ENCODE data around the gene FTSJ1.
A peak's percentile ranks its signal among the peaks of the same experiment; 100 is the strongest.

FTSJ1 gene

DNA sequence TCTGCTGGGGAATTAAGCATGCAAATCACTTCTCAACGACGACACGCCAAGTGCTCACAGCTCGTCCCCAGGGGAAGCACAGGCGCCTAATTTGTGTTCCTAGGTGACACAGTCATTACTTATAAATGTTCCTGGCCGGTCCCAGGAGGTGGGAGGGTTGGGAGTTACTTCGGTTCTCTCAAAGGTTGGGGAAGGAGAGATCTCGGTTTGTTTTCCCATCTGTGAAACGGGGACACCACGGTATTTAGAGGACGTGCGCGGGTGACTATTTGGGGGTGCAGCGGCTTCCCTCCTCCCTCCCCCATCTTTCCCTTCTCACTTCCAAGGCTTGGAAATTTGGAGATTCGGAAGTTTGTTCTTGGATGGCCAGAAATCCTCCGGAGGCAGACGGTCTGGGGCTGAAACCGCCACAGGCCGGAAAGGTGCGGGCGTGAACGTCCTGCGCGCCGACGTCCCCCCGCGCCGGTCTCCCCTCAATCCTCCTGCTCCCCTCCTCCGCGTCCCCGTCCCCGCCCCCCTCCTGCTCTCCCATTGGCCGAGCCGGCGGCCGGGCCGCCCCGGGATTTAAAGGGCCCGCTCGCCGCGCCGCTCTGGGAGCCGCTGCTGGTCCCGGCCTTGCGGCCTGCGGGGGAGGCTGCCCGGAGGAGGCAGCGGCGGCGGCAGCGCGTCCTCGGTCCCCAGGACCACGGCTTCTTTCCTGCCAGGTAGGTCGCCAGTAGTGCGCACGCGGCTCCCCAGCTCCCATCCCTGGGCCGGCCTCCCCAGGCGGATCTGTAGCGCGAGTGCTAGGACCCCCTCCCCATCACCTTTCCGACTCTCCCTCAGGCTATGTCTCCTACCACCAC is 32.6 kb downstream of the FTSJ1 start, which contains the start of gene PORCN:
Gene PORCN, plus strand, starts transcription at position 593 of the 845 bp plus-strand sequence. CDS start 829 bp downstream, outside the sequence.
- Histone ChIP-seq H3K4me3 (ENCODE audit: control insufficient read depth in 1 of 7, extremely low read depth in 1 of 7, insufficient read depth in 4 of 7, low read depth in 2 of 7, low read length in 6 of 7) (peak within 1 kb of the TSS; percentile 38 to 86 (median 73)), H3K27ac (ENCODE audit: insufficient read depth in 1 of 2, low read depth in 1 of 2, low read length in 2 of 2, poor library complexity in 1 of 2, severe bottlenecking in 2 of 2) (peak within 1 kb of the TSS in 1 of 2 experiments; percentile 71), H3K27me3 (replicated peaks in 2 of 5; ENCODE audit: control insufficient read depth in 4 of 5, insufficient read depth in 5 of 5, low read length in 4 of 5) (peaks cover 0 to 3% (median 0%) of the 10 kb centered on the region in 5 experiments), H3K36me3 (ENCODE audit: control insufficient read depth in 4 of 4, insufficient read depth in 4 of 4, low read length in 3 of 4) (no peaks in the 10 kb centered on the region), H3K9me3 (ENCODE audit: control extremely low read depth in 1 of 5, control insufficient read depth in 4 of 5, insufficient read depth in 2 of 5, low read depth in 1 of 5, low read length in 4 of 5) (peaks cover 0 to 3% (median 0%) of the 10 kb centered on the region in 5 experiments), H3K4me1 (ENCODE audit: control extremely low read depth in 1 of 4, control insufficient read depth in 4 of 4, insufficient read depth in 4 of 4, low read length in 3 of 4) (peaks cover 0 to 12% (median 0%) of the 10 kb centered on the region in 4 experiments)
- WGBS (ENCODE audit: insufficient coverage), result 39% methylated on average over 49 of the region's 65 CpGs
- peak; percentile 54 to 79 (median 71) for DNase-seq
- CTCF ChIA-PET, result interaction anchor here (1.5 kb wide), 1 partner anchor 31 kb away, joined by 3 read pairs; the partner anchor contains the start of gene TBC1D25
- POLR2A ChIA-PET, result no interaction called here

DNA sequence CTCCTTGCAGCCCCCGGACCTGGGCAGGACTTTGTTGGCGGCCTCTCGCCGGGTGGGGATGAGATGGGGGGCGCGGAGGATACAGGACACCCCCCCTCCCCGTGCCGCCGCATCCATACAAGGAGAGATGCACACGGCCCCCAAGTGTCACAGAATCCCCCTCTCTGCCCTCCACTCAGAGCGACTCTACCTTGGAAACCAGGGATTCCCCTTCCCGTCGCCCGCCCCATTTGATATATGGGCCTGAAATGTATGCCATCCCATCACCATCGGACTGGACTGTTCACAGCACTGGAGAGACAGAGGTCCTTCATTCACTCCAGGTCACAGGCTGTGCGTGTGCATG is 33.2 kb downstream of the FTSJ1 start:
- WGBS (ENCODE audit: insufficient coverage), result 33% methylated on average over 8 of the region's 16 CpGs
- Histone ChIP-seq H3K27me3 (replicated peaks in 2 of 5; ENCODE audit: control insufficient read depth in 4 of 5, insufficient read depth in 5 of 5, low read length in 4 of 5) (peaks cover 0 to 3% (median 0%) of the 10 kb centered on the region in 5 experiments), H3K9me3 (ENCODE audit: control extremely low read depth in 1 of 5, control insufficient read depth in 4 of 5, insufficient read depth in 2 of 5, low read depth in 1 of 5, low read length in 4 of 5) (peaks cover 0 to 3% (median 0%) of the 10 kb centered on the region in 5 experiments), H3K36me3 (ENCODE audit: control insufficient read depth in 4 of 4, insufficient read depth in 4 of 4, low read length in 3 of 4) (peaks cover 0 to 3% (median 0%) of the 10 kb centered on the region in 4 experiments), H3K4me3 (ENCODE audit: control insufficient read depth in 1 of 7, extremely low read depth in 1 of 7, insufficient read depth in 4 of 7, low read depth in 2 of 7, low read length in 6 of 7) (peak overlapping the region; percentile 38 to 86 (median 73)), H3K27ac (ENCODE audit: insufficient read depth in 1 of 2, low read depth in 1 of 2, low read length in 2 of 2, poor library complexity in 1 of 2, severe bottlenecking in 2 of 2) (peak overlapping the region in 1 of 2 experiments; percentile 58), H3K4me1 (ENCODE audit: control extremely low read depth in 1 of 4, control insufficient read depth in 4 of 4, insufficient read depth in 4 of 4, low read length in 3 of 4) (peaks cover 0 to 12% (median 0%) of the 10 kb centered on the region in 4 experiments)
- ChIA-PET CTCF (no interaction called here), POLR2A (no interaction called here)
- peak in 1 of 3 donors; percentile 20 for DNase-seq

DNA sequence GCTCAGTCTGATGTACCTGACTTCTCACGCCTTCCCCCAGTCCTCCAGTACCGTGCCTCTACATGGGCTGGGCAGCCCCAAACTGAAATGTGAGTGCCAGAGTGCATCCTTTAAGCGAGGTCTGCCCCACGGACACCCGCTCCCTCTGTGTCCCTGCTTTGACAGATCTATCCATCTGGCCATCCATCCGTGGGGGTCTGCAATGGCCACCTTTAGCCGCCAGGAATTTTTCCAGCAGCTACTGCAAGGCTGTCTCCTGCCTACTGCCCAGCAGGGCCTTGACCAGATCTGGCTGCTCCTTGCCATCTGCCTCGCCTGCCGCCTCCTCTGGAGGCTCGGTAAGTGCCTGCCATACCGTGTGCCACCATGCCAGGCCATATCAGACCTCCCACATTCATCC is 33.6 kb downstream of the FTSJ1 start:
- H3K27ac ChIP-seq (ENCODE audit: insufficient read depth in 1 of 2, low read depth in 1 of 2, low read length in 2 of 2, poor library complexity in 1 of 2, severe bottlenecking in 2 of 2), result no peak overlapping the region
- ChIA-PET CTCF (no interaction called here), POLR2A (no interaction called here)
- H3K4me1 ChIP-seq (ENCODE audit: control extremely low read depth in 1 of 4, control insufficient read depth in 4 of 4, insufficient read depth in 4 of 4, low read length in 3 of 4), result peaks cover 0 to 12% (median 0%) of the 10 kb centered on the region in 4 experiments
- H3K4me3 ChIP-seq (ENCODE audit: control insufficient read depth in 1 of 7, extremely low read depth in 1 of 7, insufficient read depth in 4 of 7, low read depth in 2 of 7, low read length in 6 of 7), result peak overlapping the region in 5 of 7 experiments; percentile 38 to 86 (median 73)
- DNase-seq, result no peak
- H3K36me3 ChIP-seq (ENCODE audit: control insufficient read depth in 4 of 4, insufficient read depth in 4 of 4, low read length in 3 of 4), result peaks cover 0 to 3% (median 0%) of the 10 kb centered on the region in 4 experiments
- peaks cover 0 to 3% (median 0%) of the 10 kb centered on the region in 5 experiments for H3K9me3 ChIP-seq (ENCODE audit: control extremely low read depth in 1 of 5, control insufficient read depth in 4 of 5, insufficient read depth in 2 of 5, low read depth in 1 of 5, low read length in 4 of 5)
- 80% methylated on average over 10 of the region's 11 CpGs for WGBS (ENCODE audit: insufficient coverage)
- peaks cover 0 to 3% (median 0%) of the 10 kb centered on the region in 5 experiments for H3K27me3 ChIP-seq (replicated peaks in 2 of 5; ENCODE audit: control insufficient read depth in 4 of 5, insufficient read depth in 5 of 5, low read length in 4 of 5)

DNA sequence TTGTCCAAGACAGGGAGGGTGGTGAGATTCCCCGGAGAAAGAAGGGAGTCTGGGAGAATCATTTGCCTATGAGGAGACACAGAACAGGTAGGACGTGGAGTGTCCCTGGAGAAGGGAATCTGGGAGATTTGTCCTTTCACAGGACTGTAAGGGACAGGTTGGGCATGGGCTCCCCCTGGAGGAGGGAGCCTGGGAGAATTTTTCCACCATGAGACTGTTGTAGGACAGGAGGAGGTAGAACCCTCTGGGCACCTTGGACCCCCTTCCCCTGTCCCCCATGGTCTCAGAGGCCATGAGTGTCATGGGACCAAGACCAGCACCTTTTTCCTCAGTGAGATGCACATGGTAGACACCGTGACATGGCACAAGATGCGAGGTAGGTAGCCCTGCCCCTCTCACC is 35.6 kb downstream of the FTSJ1 start:
- WGBS (ENCODE audit: insufficient coverage), result 74% methylated on average over 4 of the region's 4 CpGs
- CTCF ChIA-PET, result no interaction called here

DNA sequence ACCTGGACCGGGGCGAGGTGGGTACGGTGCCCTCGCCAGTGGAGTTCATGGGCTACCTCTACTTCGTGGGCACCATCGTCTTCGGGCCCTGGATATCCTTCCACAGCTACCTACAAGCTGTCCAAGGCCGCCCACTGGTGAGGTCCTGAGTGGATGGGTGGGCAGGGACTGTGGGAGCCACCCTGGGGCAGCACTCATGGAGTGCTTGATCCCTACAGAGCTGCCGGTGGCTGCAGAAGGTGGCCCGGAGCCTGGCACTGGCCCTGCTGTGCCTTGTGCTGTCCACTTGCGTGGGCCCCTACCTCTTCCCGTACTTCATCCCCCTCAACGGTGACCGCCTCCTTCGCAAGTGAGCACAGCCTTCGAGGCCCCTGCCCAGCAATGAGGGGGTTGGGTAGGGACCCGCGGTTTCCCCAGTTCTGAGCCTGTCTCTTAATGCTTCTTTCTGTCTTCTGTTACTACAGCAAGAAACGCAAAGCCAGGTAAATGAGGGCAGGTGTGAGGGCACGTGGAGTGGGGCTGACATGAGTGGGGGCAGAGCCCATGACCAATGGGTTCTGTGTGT is 36.5 kb downstream of the FTSJ1 start:
- Histone ChIP-seq H3K27ac (ENCODE audit: insufficient read depth in 1 of 2, low read depth in 1 of 2, low read length in 2 of 2, poor library complexity in 1 of 2, severe bottlenecking in 2 of 2) (no peak overlapping the region), H3K9me3 (ENCODE audit: control extremely low read depth in 1 of 5, control insufficient read depth in 4 of 5, insufficient read depth in 2 of 5, low read depth in 1 of 5, low read length in 4 of 5) (peaks cover 0 to 3% (median 0%) of the 10 kb centered on the region in 5 experiments), H3K36me3 (ENCODE audit: control insufficient read depth in 4 of 4, insufficient read depth in 4 of 4, low read length in 3 of 4) (peaks cover 0 to 8% (median 0%) of the 10 kb centered on the region in 4 experiments), H3K4me3 (ENCODE audit: control insufficient read depth in 1 of 7, extremely low read depth in 1 of 7, insufficient read depth in 4 of 7, low read depth in 2 of 7, low read length in 6 of 7) (no peak overlapping the region), H3K4me1 (ENCODE audit: control extremely low read depth in 1 of 4, control insufficient read depth in 4 of 4, insufficient read depth in 4 of 4, low read length in 3 of 4) (peaks cover 0 to 12% (median 0%) of the 10 kb centered on the region in 4 experiments), H3K27me3 (replicated peaks in 2 of 5; ENCODE audit: control insufficient read depth in 4 of 5, insufficient read depth in 5 of 5, low read length in 4 of 5) (peaks cover 0 to 3% (median 0%) of the 10 kb centered on the region in 5 experiments)
- CTCF ChIA-PET, result no interaction called here
- DNase-seq, result no peak
- POLR2A ChIA-PET, result no interaction called here
- 92% methylated on average over 18 of the region's 20 CpGs for WGBS (ENCODE audit: insufficient coverage)

More for the DNA sequence above, 35.6 kb downstream of the FTSJ1 start:
- H3K27me3 ChIP-seq (replicated peaks in 2 of 5; ENCODE audit: control insufficient read depth in 4 of 5, insufficient read depth in 5 of 5, low read length in 4 of 5), result peaks cover 0 to 3% (median 0%) of the 10 kb centered on the region in 5 experiments
- peaks cover 0 to 12% (median 0%) of the 10 kb centered on the region in 4 experiments for H3K4me1 ChIP-seq (ENCODE audit: control extremely low read depth in 1 of 4, control insufficient read depth in 4 of 4, insufficient read depth in 4 of 4, low read length in 3 of 4)
- no peak for DNase-seq
- peaks cover 0 to 8% (median 0%) of the 10 kb centered on the region in 4 experiments for H3K36me3 ChIP-seq (ENCODE audit: control insufficient read depth in 4 of 4, insufficient read depth in 4 of 4, low read length in 3 of 4)
- peaks cover 0 to 3% (median 0%) of the 10 kb centered on the region in 5 experiments for H3K9me3 ChIP-seq (ENCODE audit: control extremely low read depth in 1 of 5, control insufficient read depth in 4 of 5, insufficient read depth in 2 of 5, low read depth in 1 of 5, low read length in 4 of 5)
- no peak overlapping the region for H3K4me3 ChIP-seq (ENCODE audit: control insufficient read depth in 1 of 7, extremely low read depth in 1 of 7, insufficient read depth in 4 of 7, low read depth in 2 of 7, low read length in 6 of 7)
- no peak overlapping the region for H3K27ac ChIP-seq (ENCODE audit: insufficient read depth in 1 of 2, low read depth in 1 of 2, low read length in 2 of 2, poor library complexity in 1 of 2, severe bottlenecking in 2 of 2)
- POLR2A ChIA-PET, result no interaction called here

DNA sequence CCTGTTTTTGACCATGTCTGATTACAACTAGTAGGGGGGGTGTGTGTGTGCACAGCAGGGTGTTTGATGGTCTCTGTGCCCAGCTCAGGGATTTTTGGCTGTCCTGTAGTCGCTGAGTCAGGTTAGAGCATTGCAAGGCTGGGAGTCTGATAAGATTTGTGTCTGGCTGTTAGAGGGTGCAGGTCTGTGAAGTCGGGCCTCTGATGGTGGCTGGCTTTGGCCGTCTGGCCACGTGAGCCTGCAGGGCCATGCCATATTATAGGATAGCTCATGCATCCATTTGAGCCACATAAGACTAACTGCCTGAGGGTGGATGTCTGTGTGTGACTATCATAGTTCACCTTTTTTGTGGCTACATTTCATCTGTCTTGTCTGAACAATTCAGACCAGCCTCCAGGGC is 37.7 kb downstream of the FTSJ1 start:
- ChIA-PET CTCF (no interaction called here), POLR2A (no interaction called here)
- Histone ChIP-seq H3K27ac (ENCODE audit: insufficient read depth in 1 of 2, low read depth in 1 of 2, low read length in 2 of 2, poor library complexity in 1 of 2, severe bottlenecking in 2 of 2) (no peak overlapping the region), H3K4me1 (ENCODE audit: control extremely low read depth in 1 of 4, control insufficient read depth in 4 of 4, insufficient read depth in 4 of 4, low read length in 3 of 4) (peaks cover 0 to 7% (median 0%) of the 10 kb centered on the region in 4 experiments), H3K27me3 (replicated peaks in 2 of 5; ENCODE audit: control insufficient read depth in 4 of 5, insufficient read depth in 5 of 5, low read length in 4 of 5) (peaks cover 0 to 3% (median 0%) of the 10 kb centered on the region in 5 experiments), H3K4me3 (ENCODE audit: control insufficient read depth in 1 of 7, extremely low read depth in 1 of 7, insufficient read depth in 4 of 7, low read depth in 2 of 7, low read length in 6 of 7) (no peak overlapping the region), H3K9me3 (ENCODE audit: control extremely low read depth in 1 of 5, control insufficient read depth in 4 of 5, insufficient read depth in 2 of 5, low read depth in 1 of 5, low read length in 4 of 5) (peaks cover 0 to 3% (median 0%) of the 10 kb centered on the region in 5 experiments), H3K36me3 (ENCODE audit: control insufficient read depth in 4 of 4, insufficient read depth in 4 of 4, low read length in 3 of 4) (peaks cover 0 to 8% (median 0%) of the 10 kb centered on the region in 4 experiments)
- WGBS (ENCODE audit: insufficient coverage), result 88% methylated on average over 4 of the region's 4 CpGs
- no peak for DNase-seq

Data from common myeloid progenitor, CD34-positive (primary cell).